ENCODE data around the gene CNOT6L.
"Not testable (repeated sequence)": the region's sequence is repeated elsewhere in the genome, so short reads cannot be mapped to it uniquely, and the experiment has no call there.

Gene CNOT6L

GRCh38 chr4:77819843-77820648 is 878 bp upstream of the CNOT6L start:
- peak; percentile 20 for DNase-seq

GRCh38 chr4:77819404-77819842 is 255 bp upstream of the CNOT6L start:
- DNase-seq = no peak

- DNase-seq = no peak
These were observed 1.0 kb downstream of the CNOT6L start for GRCh38 chr4:77818073-77818601.

GRCh38 chr4:77817304-77818072 is 1.7 kb downstream of the CNOT6L start:
- no peak for DNase-seq

- no peak for DNase-seq
These were observed 2.6 kb downstream of the CNOT6L start for GRCh38 chr4:77816546-77816945.

DNA sequence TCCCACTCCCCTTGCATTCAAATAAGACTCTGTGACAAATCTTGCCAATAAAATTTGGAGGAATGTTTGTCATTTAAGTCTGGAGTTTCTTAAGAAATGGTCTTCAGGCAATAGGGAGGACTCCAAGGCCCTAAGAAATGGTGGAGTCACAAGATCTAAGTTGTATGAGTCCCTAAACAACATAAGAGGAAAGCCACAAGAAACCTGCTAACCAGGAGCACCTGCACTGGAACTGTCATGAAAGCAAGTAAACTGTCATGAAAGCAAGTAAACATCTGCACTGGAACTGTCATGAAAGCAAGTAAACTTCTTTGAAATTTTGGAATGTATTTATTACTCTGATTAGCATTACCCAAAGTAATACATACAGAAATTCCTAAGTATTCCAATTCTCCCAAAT is 3.5 kb downstream of the CNOT6L start:
- no peak for DNase-seq

DNA sequence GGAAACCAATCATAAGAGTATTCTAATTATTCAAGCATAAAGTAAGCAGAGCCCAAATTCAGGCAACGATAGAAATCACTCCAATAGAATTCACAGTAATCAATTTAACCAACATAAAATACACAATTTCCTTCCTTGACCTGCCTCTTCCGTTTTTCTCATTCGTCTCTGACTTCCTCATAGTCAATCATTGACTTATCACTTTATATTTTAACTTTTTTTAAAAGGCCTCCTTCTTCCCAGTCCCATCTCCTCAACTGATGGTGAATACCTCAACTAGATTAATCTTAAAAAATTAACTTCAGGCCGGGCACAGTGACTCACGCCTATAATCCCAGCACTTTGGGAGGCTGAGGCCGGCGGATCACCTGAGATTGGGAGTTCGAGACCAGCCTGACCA is 13.3 kb downstream of the CNOT6L start:
- DNase-seq = no peak

- no peak for DNase-seq
These were observed 14.7 kb downstream of the CNOT6L start for GRCh38 chr4:77804471-77804870.

- DNase-seq = no peak
These were observed 16.8 kb downstream of the CNOT6L start for GRCh38 chr4:77802402-77802801.

DNA sequence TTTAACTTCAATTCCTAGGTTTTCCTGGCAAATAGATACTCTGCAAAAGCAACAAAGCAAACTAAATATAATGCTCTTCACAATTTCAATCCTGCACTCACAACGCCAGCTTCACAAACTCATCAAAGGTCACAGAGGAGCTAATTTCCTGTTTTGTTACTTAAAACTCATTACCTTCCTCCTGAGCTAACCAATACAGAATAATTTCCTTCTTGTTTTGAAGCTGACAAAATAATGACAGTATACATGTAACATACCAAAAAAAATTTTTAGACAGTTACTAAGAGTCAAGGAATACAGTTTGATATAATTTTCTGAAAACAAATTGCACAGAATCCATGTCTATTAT is 17.9 kb downstream of the CNOT6L start:
- DNase-seq = no peak

DNA sequence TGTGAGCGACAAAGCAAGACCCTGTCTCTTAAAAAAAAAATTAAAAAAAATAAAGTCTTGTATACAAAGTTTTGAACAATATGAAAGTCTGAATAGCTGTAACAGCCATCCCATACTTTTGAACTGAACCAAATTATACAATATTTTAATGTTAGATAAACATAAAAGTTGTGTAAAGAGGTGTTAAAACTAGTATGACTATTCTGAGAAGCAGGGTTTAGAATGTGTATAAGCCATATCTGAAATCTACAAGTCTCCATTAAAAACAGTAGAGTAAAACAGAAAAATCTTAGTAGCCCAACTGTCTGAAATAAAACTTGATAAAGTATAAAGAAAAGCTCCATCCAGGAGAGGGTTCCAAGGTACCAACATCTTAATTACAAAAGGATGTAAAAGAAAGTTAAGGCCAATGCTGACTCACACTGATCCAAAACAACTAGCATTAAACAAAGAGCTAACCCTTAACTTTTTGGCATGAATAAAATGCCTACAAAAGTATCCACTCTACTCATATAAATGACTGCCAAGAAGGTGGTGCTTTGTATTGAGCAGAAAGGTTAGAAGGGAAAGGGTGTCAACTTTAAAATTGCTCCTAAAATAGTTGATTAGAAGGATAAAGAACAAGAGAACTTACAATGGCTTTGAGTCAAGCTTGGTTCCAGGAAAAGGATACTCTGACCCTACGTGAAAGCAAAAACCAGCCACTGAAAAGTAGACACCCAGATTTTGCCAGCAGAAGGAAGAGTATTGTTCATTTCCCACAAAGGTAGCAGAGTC is 18.5 kb downstream of the CNOT6L start:
- no peak for DNase-seq

- DNase-seq = no peak
These were observed 19.1 kb downstream of the CNOT6L start for GRCh38 chr4:77800077-77800476.

GRCh38 chr4:77798385-77798784 is 20.8 kb downstream of the CNOT6L start:
- DNase-seq = no peak

- no peak for DNase-seq
These were observed 21.9 kb downstream of the CNOT6L start for GRCh38 chr4:77797239-77797638.

DNA sequence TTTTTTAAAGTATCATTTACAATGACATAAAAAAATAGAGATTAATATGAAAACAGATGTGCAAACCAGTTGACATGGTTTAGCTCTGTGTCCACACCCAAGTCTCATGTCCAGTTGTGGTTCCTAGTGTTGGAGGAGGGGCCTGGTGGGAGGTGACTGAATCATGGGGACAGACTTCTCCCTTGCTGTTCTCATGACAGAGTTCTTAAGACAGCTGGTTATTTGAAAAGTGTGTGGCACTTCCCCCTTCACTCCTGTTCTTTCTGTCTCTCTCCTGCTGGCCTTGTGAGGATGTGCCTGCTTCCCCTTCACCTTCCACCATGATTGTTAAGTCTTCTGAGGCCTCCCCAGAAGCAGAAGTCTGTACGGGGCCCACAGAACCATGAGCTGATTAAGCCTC is 23.8 kb downstream of the CNOT6L start:
- no peak for DNase-seq

- DNase-seq = no peak
These were observed 29.0 kb downstream of the CNOT6L start for GRCh38 chr4:77790146-77790545.

DNA sequence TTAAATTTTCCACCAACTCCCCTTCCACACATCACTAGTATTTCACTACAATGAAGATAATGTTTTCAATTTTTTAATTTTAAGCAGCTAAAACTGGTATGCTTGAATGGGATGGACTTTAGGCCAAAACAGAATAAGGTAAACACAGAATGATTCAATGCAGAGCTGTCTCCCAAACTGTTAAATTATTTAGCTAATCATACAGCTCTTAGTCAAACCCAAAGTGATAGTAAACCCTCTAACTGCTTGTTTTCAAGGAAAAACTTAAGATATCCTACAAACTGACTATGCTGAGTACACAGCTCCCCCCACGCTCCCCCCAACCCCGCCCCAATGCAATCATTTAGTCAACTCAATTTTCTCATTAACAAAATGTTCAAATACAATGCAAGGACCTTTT is 30.2 kb downstream of the CNOT6L start:
- DNase-seq = no peak

DNA sequence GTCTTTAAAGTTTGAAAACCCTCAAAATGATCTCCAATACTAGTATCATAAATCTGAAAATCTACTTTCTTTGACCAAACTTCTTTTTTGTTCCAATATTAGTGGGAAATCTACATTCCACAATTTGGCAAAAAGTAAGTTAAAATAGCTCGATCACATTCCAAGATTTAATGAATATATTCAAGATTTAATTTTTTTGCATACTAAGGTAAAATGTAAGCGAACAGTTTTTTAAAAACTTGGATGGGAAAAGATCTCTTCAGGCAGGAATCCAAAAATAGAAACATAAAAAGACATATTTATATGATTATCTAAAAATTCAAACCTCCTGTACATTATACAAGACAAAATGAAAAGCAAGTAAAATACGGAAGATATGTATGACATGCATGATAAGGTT is 31.2 kb downstream of the CNOT6L start:
- no peak for DNase-seq

DNA sequence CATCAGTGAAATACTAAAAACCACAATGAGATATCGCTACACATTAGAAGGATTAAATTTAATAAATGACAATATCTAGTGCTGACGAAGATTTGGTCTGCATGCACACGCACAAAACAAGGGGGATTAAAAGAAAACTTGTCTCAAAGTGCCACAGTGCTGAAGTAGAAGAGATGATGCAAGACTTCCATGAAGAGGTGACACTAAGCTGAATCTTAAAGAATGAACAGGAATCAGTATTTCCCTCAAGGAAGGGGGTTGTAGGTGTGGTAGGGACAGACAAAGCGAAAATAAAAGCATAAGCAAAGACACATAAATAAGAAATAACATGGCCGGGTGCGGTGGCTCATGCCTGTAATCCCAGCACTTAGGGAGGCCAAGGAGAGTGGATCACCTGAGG is 33.5 kb downstream of the CNOT6L start:
- DNase-seq = no peak

DNA sequence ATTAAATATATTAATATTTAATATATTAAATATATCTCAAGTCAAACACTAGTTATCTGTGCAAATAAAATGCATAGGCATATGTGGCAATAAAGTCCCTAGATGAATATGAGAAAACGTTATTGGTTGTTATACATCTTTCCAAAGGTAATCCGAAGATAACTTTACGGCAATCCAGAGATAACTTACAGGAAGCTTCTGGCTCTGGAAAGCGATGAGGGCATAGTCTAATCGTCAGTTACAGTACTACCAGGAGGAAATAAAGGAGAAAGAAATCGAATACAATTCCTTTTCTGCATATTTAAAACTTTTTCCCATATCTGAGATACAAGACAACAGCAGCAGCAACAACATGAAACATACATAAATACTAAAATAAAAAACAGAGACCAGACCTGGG is 35.3 kb downstream of the CNOT6L start:
- DNase-seq = no peak

DNA sequence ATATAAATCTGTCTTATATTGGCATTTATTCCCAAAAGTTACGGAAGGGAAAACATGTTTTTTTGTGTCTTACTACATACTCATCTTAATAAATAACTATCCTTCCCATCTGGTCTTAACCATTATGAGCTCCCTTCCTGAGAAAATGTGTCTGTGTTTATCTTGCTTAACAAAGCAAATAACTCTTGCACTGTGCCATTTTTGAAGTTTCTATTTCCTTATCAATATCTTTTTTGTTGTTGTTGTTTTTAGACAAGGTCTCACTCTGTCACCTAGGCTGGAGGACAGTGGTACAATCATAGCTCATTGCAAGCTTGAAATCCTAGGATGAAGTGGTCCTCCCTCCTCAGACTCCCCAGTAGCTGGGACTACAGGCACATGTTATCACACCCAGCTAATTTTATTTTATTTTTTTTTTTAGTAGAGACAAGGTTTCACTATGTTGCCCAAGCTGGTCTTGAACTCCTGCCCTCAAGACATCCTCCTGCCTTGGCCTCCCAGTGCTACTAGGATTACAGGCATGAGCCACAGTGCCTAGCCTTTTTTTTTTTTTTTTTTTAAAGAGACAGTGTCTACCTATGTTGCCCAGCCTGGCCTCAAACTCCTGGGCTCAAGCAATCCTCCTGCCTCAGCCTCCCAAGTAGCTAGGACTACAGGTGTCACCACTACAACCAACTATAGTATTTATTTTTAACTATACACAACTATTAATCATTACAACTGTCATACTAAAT is 36.9 kb downstream of the CNOT6L start:
- DNase-seq = no peak

- DNase-seq = not testable (repeated sequence)
These were observed 38.4 kb downstream of the CNOT6L start for GRCh38 chr4:77780762-77781161.
